ENCODE results near the gene KRT71.

KRT71 gene

GRCh38 chr12:52575256-52575655, 22.3 kb upstream of the KRT71 start:
- DNase-seq (ENCODE audit: low read depth), result no peak

GRCh38 chr12:52573743-52574142, 20.8 kb upstream of the KRT71 start, which contains the start of gene KRT74:
Gene KRT74, minus strand, starts transcription at chr12:52573843. Its CDS starts 66 bp downstream, at chr12:52573777.
- no peak for DNase-seq (ENCODE audit: low read depth)

- no peak for DNase-seq (ENCODE audit: low read depth)
Measured at GRCh38 chr12:52573306-52573705, 20.4 kb upstream of the KRT71 start.

GRCh38 chr12:52570511-52570910, 17.6 kb upstream of the KRT71 start:
- DNase-seq (ENCODE audit: low read depth), result no peak

GRCh38 chr12:52568111-52568510, 15.2 kb upstream of the KRT71 start:
- no peak for DNase-seq (ENCODE audit: low read depth)

- no peak for DNase-seq (ENCODE audit: low read depth)
Measured at GRCh38 chr12:52566847-52567291, 13.9 kb upstream of the KRT71 start.

- no peak for DNase-seq (ENCODE audit: low read depth)
Measured at GRCh38 chr12:52564582-52564981, 11.6 kb upstream of the KRT71 start.

GRCh38 chr12:52561880-52562449, 9.0 kb upstream of the KRT71 start:
- DNase-seq (ENCODE audit: low read depth), result peak; percentile 37

GRCh38 chr12:52559979-52560378, 7.0 kb upstream of the KRT71 start:
- DNase-seq (ENCODE audit: low read depth), result no peak

GRCh38 chr12:52558781-52559445, 6.0 kb upstream of the KRT71 start:
- no peak for DNase-seq (ENCODE audit: low read depth)

- DNase-seq (ENCODE audit: low read depth), result no peak
Measured at GRCh38 chr12:52557476-52557875, 4.5 kb upstream of the KRT71 start.

GRCh38 chr12:52555577-52555976, 2.6 kb upstream of the KRT71 start:
- DNase-seq (ENCODE audit: low read depth), result no peak

GRCh38 chr12:52552055-52552454, 890 bp downstream of the KRT71 start:
- no peak for DNase-seq (ENCODE audit: low read depth)

GRCh38 chr12:52551216-52551865, 1.6 kb downstream of the KRT71 start:
- DNase-seq (ENCODE audit: low read depth), result no peak

GRCh38 chr12:52546126-52546525, 6.8 kb downstream of the KRT71 start:
- no peak for DNase-seq (ENCODE audit: low read depth)

GRCh38 chr12:52543985-52544883, 8.7 kb downstream of the KRT71 start:
- DNase-seq (ENCODE audit: low read depth), result no peak

GRCh38 chr12:52542785-52543318, 10.1 kb downstream of the KRT71 start:
- DNase-seq (ENCODE audit: low read depth), result no peak

GRCh38 chr12:52542157-52542556, 10.8 kb downstream of the KRT71 start:
- no peak for DNase-seq (ENCODE audit: low read depth)

- DNase-seq (ENCODE audit: low read depth), result no peak
Measured at GRCh38 chr12:52541709-52542108, 11.2 kb downstream of the KRT71 start.

- DNase-seq (ENCODE audit: low read depth), result no peak
Measured at GRCh38 chr12:52540531-52540930, 12.4 kb downstream of the KRT71 start.

GRCh38 chr12:52539821-52540173, 13.1 kb downstream of the KRT71 start:
- no peak for DNase-seq (ENCODE audit: low read depth)

Measured in ELR (cell line).